ENCODE results near the gene MADCAM1.

The MADCAM1 gene

DNA sequence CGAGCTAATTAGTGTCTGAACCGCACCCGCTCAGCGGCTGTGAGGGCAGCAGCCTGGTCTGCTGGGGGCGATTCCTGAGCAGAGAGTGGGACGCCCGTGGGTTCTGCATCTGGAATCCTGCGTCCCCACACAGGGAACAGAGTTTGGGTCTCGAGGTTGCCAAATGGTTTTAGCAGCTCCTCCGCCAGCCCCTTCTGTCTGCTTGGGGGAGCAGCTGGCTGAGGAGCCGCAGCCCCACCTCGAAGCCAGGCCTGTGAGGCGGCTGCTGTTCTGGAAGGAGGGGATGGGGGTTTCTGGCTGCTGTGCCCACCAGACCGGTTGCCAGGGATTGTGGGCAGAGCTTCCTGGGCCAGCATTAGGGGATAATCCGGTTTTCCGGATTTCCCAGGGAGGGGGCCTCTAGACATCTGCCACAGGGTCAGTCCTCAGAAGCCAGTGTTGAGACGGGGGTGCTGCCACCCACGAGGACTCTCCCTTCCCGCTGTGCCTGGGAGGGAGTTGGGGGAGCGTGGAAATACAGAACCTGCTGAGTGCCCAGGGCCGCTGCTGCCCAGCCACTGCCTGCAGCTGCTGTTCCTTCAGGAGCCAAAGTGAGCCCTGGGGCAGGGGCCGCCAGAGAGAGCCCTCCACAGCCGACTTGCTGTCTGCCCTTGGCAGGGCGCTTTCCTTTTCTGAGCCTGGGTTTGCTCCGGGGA, 37.2 kb downstream of the MADCAM1 start:
- peaks cover 25% of the 10 kb centered on the region for H3K4me1 ChIP-seq (ENCODE audit: insufficient read depth, low read length, severe bottlenecking)
- H2AFZ ChIP-seq (ENCODE audit: low read length): no peak overlapping the region
- no peak for TF ChIP-seq CTCF (IDR thresholded peaks at IDR 0.05; ENCODE audit: low read length)
- no peak for TF ChIP-seq EZH2 (IDR thresholded peaks at IDR 0.05; ENCODE audit: borderline replicate concordance, low read length)
- no peaks in the 10 kb centered on the region for H4K20me1 ChIP-seq (ENCODE audit: insufficient read depth, low read length)
- no peaks in the 10 kb centered on the region for H3K9me3 ChIP-seq (ENCODE audit: low read length)
- no peaks in the 10 kb centered on the region for H3K27me3 ChIP-seq (ENCODE audit: insufficient read depth, low read length)
- no peak overlapping the region for H3K27ac ChIP-seq (ENCODE audit: low read depth, low read length, poor library complexity, severe bottlenecking)
- no peaks in the 10 kb centered on the region for H3K79me2 ChIP-seq (ENCODE audit: insufficient read depth, low read length)
- peaks cover 11% of the 10 kb centered on the region for H3K36me3 ChIP-seq (ENCODE audit: insufficient read depth, low read length)
- peak overlapping the region; percentile 71 for H3K9ac ChIP-seq (ENCODE audit: low read length)
- no peaks in the 10 kb centered on the region for H3K9me2 ChIP-seq (ENCODE audit: low read depth, low read length)
- H3F3A ChIP-seq (ENCODE audit: insufficient read depth, low read length): no peaks in the 10 kb centered on the region
- peak overlapping the region; percentile 85 for H3K4me2 ChIP-seq (ENCODE audit: low read length)
- peak overlapping the region; percentile 95 for H3K4me3 ChIP-seq (ENCODE audit: low read depth, low read length, poor library complexity, severe bottlenecking)

DNA sequence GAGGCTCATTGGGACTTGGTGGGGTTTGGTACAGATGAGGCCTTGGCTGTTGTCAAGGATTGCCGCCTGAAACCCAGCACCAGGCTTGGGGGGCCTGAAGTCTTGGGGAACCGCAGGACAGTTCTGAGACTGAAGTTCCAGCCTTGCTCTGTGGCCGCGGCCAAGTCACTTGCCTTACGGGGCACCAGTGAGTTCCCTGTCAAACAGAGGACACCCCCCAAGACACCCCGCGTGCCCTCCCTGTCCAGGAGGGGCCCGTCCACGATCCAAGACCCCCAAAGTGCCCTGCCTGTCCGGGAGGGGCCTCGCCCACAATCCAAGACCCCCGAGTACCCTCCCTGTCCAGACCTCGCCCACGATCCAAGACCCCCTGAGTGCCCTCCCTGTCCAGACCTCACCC, 37.8 kb downstream of the MADCAM1 start:
- no peaks in the 10 kb centered on the region for H3K27me3 ChIP-seq (ENCODE audit: insufficient read depth, low read length)
- TF ChIP-seq EZH2 (IDR thresholded peaks at IDR 0.05; ENCODE audit: borderline replicate concordance, low read length) (no peak), CTCF (IDR thresholded peaks at IDR 0.05; ENCODE audit: low read length) (no peak)

GRCh38 chr19:535017-535835, 38.9 kb downstream of the MADCAM1 start:
- H3K36me3 ChIP-seq (ENCODE audit: insufficient read depth, low read length): peaks cover 14% of the 10 kb centered on the region
- no peak for TF ChIP-seq EZH2 (IDR thresholded peaks at IDR 0.05; ENCODE audit: borderline replicate concordance, low read length)
- TF ChIP-seq CTCF (IDR thresholded peaks at IDR 0.05; ENCODE audit: low read length): no peak
- no peaks in the 10 kb centered on the region for H3K79me2 ChIP-seq (ENCODE audit: insufficient read depth, low read length)
- no peak overlapping the region for H2AFZ ChIP-seq (ENCODE audit: low read length)
- H3F3A ChIP-seq (ENCODE audit: insufficient read depth, low read length): no peaks in the 10 kb centered on the region
- no peak overlapping the region for H3K4me3 ChIP-seq (ENCODE audit: low read depth, low read length, poor library complexity, severe bottlenecking)
- H3K9me2 ChIP-seq (ENCODE audit: low read depth, low read length): no peaks in the 10 kb centered on the region
- H3K4me1 ChIP-seq (ENCODE audit: insufficient read depth, low read length, severe bottlenecking): peaks cover 25% of the 10 kb centered on the region
- H4K20me1 ChIP-seq (ENCODE audit: insufficient read depth, low read length): no peaks in the 10 kb centered on the region
- no peak overlapping the region for H3K9ac ChIP-seq (ENCODE audit: low read length)
- H3K4me2 ChIP-seq (ENCODE audit: low read length): no peak overlapping the region
- H3K27me3 ChIP-seq (ENCODE audit: insufficient read depth, low read length): no peaks in the 10 kb centered on the region
- H3K9me3 ChIP-seq (ENCODE audit: low read length): no peaks in the 10 kb centered on the region
- H3K27ac ChIP-seq (ENCODE audit: low read depth, low read length, poor library complexity, severe bottlenecking): no peak overlapping the region

More for the DNA sequence above, 37.8 kb downstream of the MADCAM1 start:
- H3K36me3 ChIP-seq (ENCODE audit: insufficient read depth, low read length): peaks cover 11% of the 10 kb centered on the region
- no peaks in the 10 kb centered on the region for H3K9me2 ChIP-seq (ENCODE audit: low read depth, low read length)
- H4K20me1 ChIP-seq (ENCODE audit: insufficient read depth, low read length): no peaks in the 10 kb centered on the region
- H3K4me2 ChIP-seq (ENCODE audit: low read length): peak overlapping the region; percentile 85; the same call in 1 of the 2 replicates
- H3K9ac ChIP-seq (ENCODE audit: low read length): no peak overlapping the region
- no peaks in the 10 kb centered on the region for H3K9me3 ChIP-seq (ENCODE audit: low read length)
- no peak overlapping the region for H2AFZ ChIP-seq (ENCODE audit: low read length)
- no peak overlapping the region for H3K4me3 ChIP-seq (ENCODE audit: low read depth, low read length, poor library complexity, severe bottlenecking)
- no peaks in the 10 kb centered on the region for H3K79me2 ChIP-seq (ENCODE audit: insufficient read depth, low read length)
- no peak overlapping the region for H3K27ac ChIP-seq (ENCODE audit: low read depth, low read length, poor library complexity, severe bottlenecking)
- H3K4me1 ChIP-seq (ENCODE audit: insufficient read depth, low read length, severe bottlenecking): peaks cover 25% of the 10 kb centered on the region
- no peaks in the 10 kb centered on the region for H3F3A ChIP-seq (ENCODE audit: insufficient read depth, low read length)
